GM23338 (cell line): ENCODE measurements around the gene ARHGEF3.

Experiments used
- CTCF ChIP-seq, 2 experiments: fragments of 200-600 bp in 1 of 2; sonication (generic) in 1 of 2; conservative IDR thresholded peaks; 2 replicates each; pipeline versions ENCODE4 v1.5.1 to v1.6.1; 2016 to 2017; ENCODE audit warnings: antibody characterized with exemption in 2 of 2, low read depth in 2 of 2, mild to moderate bottlenecking in 2 of 2, moderate library complexity in 1 of 2
- POLR2AphosphoS5 ChIP-seq: IDR thresholded peaks from 2 replicates; pipeline ENCODE4 v1.6.1; 2016; ENCODE audit warnings: antibody characterized with exemption, low read depth
- ZNF462 ChIP-seq: fragments of 250-450 bp; sonication (Bioruptor Pico); IDR thresholded peaks from 2 replicates; pipeline ENCODE4 v1.5.0; 2020; ENCODE audit warnings: mild to moderate bottlenecking, moderate library complexity

- TF ChIP-seq CTCF (conservative IDR thresholded peaks at IDR 0.05; ENCODE audit: low read depth in 2 of 2): no peak
- no peak for TF ChIP-seq POLR2AphosphoS5
- no peak for TF ChIP-seq ZNF462
These were observed 43.8 kb upstream of the ARHGEF3 start for GRCh38 chr3:56845505-56845904.
